Lower leg skin (tissue), 4 donors: ENCODE measurements around the gene DCP1B. TPM values are rescaled to one million over a fixed set of nuclear protein-coding genes. Genes with fewer than 3 reads are reported as not detected.

Source experiments
- DNase-seq, 2 donors: peaks; one replicate each; pipeline ENCODE4 v3.0.0-alpha.2; 2019; ENCODE audit warnings: low spot score in 2 of 2
- H3K4me3 ChIP-seq: fragments of 200-600 bp; sonication (generic); 2 replicates; pipeline ENCODE4 v1.5.1; 2017; ENCODE audit warnings: mild to moderate bottlenecking, low read depth; ENCODE audit not compliant: poor library complexity, severe bottlenecking
- CTCF ChIP-seq, 3 donors: fragments of 450-650 bp; IDR thresholded peaks; one replicate each; pipeline ENCODE4 v1.5.1; 2016; ENCODE audit warnings: antibody characterized with exemption in 3 of 3, mild to moderate bottlenecking in 3 of 3, moderate library complexity in 2 of 3
- POLR2A ChIP-seq, 2 donors: fragments of 450-650 bp; IDR thresholded peaks; one replicate each; pipeline ENCODE4 v1.6.1; 2016 to 2017; ENCODE audit warnings: antibody characterized with exemption in 2 of 2, mild to moderate bottlenecking in 1 of 2, moderate library complexity in 1 of 2
- WGBS, 2 donors: methylation state at CpG; one replicate each; pipeline ENCODE4 v1.1.5; 2018; 5-methylcytosine and 5-hydroxymethylcytosine counted together
- intact Hi-C: fragments of 100-400 bp; cut with DNase I; formaldehyde crosslinking; loops from one replicate; pipeline ENCODE4 v1.15.0; 2023; ENCODE audit warnings: low total_unique reads
- total RNA-seq, 4 donors: library from RNA; depleted of rRNA; stranded (reverse); fragments of >200 nt; gene quantifications; one replicate each; pipeline ENCODE4 v1.1.0, GENCODE V29; 2016

DCP1B gene
- total RNA-seq, 4 donors from 2014 or later = 10.9 to 15.1 (median 13.5) TPM

GRCh38 chr12:2016862-2017545, 12.7 kb upstream of the DCP1B start:
- intact Hi-C loops = no loop called here
- H3K4me3 ChIP-seq = no peak overlapping the region
- TF ChIP-seq CTCF (IDR thresholded peaks at IDR 0.05) (no peak), POLR2A (IDR thresholded peaks at IDR 0.05) (no peak)
- no peak for DNase-seq
- WGBS, 2 donors = 85 to 86% methylated on average over 9 of the region's 9 CpGs

GRCh38 chr12:2014231-2014630, 10.0 kb upstream of the DCP1B start:
- no peak overlapping the region for H3K4me3 ChIP-seq
- WGBS, 2 donors = 91 to 93% methylated on average over 4 of the region's 4 CpGs
- no peak for TF ChIP-seq POLR2A (IDR thresholded peaks at IDR 0.05)
- TF ChIP-seq CTCF (IDR thresholded peaks at IDR 0.05) = no peak
- no peak for DNase-seq
- intact Hi-C loops = no loop called here

GRCh38 chr12:2013527-2014223, 9.4 kb upstream of the DCP1B start:
- DNase-seq = no peak
- 53 to 58% methylated on average over 4 of the region's 4 CpGs for WGBS, 2 donors
- intact Hi-C loops = no loop called here
- H3K4me3 ChIP-seq = no peak overlapping the region
- TF ChIP-seq POLR2A (IDR thresholded peaks at IDR 0.05) (no peak), CTCF (IDR thresholded peaks at IDR 0.05) (no peak)

GRCh38 chr12:2013086-2013485, 8.8 kb upstream of the DCP1B start:
- DNase-seq = no peak
- intact Hi-C loops = no loop called here
- WGBS, 2 donors = 84 to 85% methylated on average over 3 of the region's 3 CpGs
- no peak overlapping the region for H3K4me3 ChIP-seq
- TF ChIP-seq CTCF (IDR thresholded peaks at IDR 0.05) = no peak
- TF ChIP-seq POLR2A (IDR thresholded peaks at IDR 0.05) = no peak

- TF ChIP-seq CTCF (IDR thresholded peaks at IDR 0.05) (no peak), POLR2A (IDR thresholded peaks at IDR 0.05) (no peak)
- DNase-seq = no peak
- WGBS, 2 donors = 83 to 85% methylated on average over 7 of the region's 7 CpGs
- no peak overlapping the region for H3K4me3 ChIP-seq
- intact Hi-C loops = no loop called here
Measured at GRCh38 chr12:2011643-2012607, 7.7 kb upstream of the DCP1B start.
